Measurements from ENCODE around the gene ANKS1B. TPM values are rescaled to one million over a fixed set of nuclear protein-coding genes. Genes with fewer than 3 reads are reported as not detected.

The ANKS1B gene
- total and polyA plus RNA-seq, 4 donors = 0.03 to 3.4 (median 0.53) TPM

- no peak for DNase-seq (ENCODE audit: low spot score)
- Histone ChIP-seq H3K9me3 (ENCODE audit: control insufficient read depth in 4 of 4, low read length in 3 of 4) (peaks cover 0 to 3% (median 0%) of the 10 kb centered on the region in 4 donors), H3K27me3 (ENCODE audit: control insufficient read depth in 4 of 4, insufficient read depth in 4 of 4, low read length in 3 of 4) (no peaks in the 10 kb centered on the region), H3K4me1 (ENCODE audit: control insufficient read depth in 4 of 4, insufficient read depth in 4 of 4, low read length in 3 of 4) (no peaks in the 10 kb centered on the region), H3K4me3 (ENCODE audit: low read depth in 1 of 3, low read length in 3 of 3) (no peak overlapping the region), H3K36me3 (ENCODE audit: control insufficient read depth in 4 of 4, insufficient read depth in 3 of 4, low read depth in 1 of 4, low read length in 3 of 4) (no peaks in the 10 kb centered on the region), H3K27ac (ENCODE audit: low read depth in 1 of 2, low read length in 2 of 2) (no peak overlapping the region), H3K9ac (ENCODE audit: low read depth in 1 of 2, low read length in 2 of 2) (no peak overlapping the region)
- TF ChIP-seq MAX (IDR thresholded peaks at IDR 0.05) (no peak), ZBTB33 (IDR thresholded peaks at IDR 0.05) (no peak), JUND (IDR thresholded peaks at IDR 0.05) (no peak), RXRA (IDR thresholded peaks at IDR 0.05) (no peak), HNF4G (IDR thresholded peaks at IDR 0.05) (no peak), TAF1 (conservative IDR thresholded peaks at IDR 0.05) (no peak), YY1 (IDR thresholded peaks at IDR 0.05) (no peak), FOXA1 (IDR thresholded peaks at IDR 0.05) (no peak), REST (IDR thresholded peaks at IDR 0.05) (no peak)
- 71% methylated on average over 2 of the region's 2 CpGs for WGBS
Measured at GRCh38 chr12:98985156-98985555, 999.6 kb downstream of the ANKS1B start.

GRCh38 chr12:98983647-98984046 is 1001.1 kb downstream of the ANKS1B start:
- H3K36me3 ChIP-seq (ENCODE audit: control insufficient read depth in 4 of 4, insufficient read depth in 3 of 4, low read depth in 1 of 4, low read length in 3 of 4) = no peaks in the 10 kb centered on the region
- no peaks in the 10 kb centered on the region for H3K4me1 ChIP-seq (ENCODE audit: control insufficient read depth in 4 of 4, insufficient read depth in 4 of 4, low read length in 3 of 4)
- H3K9me3 ChIP-seq (ENCODE audit: control insufficient read depth in 4 of 4, low read length in 3 of 4) = peaks cover 0 to 3% (median 0%) of the 10 kb centered on the region in 4 donors
- WGBS = 91% methylated on average over 1 of the region's 1 CpG
- DNase-seq (ENCODE audit: low spot score) = no peak
- no peaks in the 10 kb centered on the region for H3K27me3 ChIP-seq (ENCODE audit: control insufficient read depth in 4 of 4, insufficient read depth in 4 of 4, low read length in 3 of 4)
- no peak overlapping the region for H3K9ac ChIP-seq (ENCODE audit: low read depth in 1 of 2, low read length in 2 of 2)
- no peak overlapping the region for H3K27ac ChIP-seq (ENCODE audit: low read depth in 1 of 2, low read length in 2 of 2)
- no peak overlapping the region for H3K4me3 ChIP-seq (ENCODE audit: low read depth in 1 of 3, low read length in 3 of 3)
- TF ChIP-seq FOXA2 (IDR thresholded peaks at IDR 0.05) = no peak
- TF ChIP-seq JUND (IDR thresholded peaks at IDR 0.05) = no peak
- no peak for TF ChIP-seq HNF4G (IDR thresholded peaks at IDR 0.05)
- no peak for TF ChIP-seq GABPA (IDR thresholded peaks at IDR 0.05 in 1 of 2, conservative IDR thresholded peaks at IDR 0.05 in 1 of 2)
- no peak for TF ChIP-seq RAD21 (IDR thresholded peaks at IDR 0.05)
- no peak for TF ChIP-seq RXRA (IDR thresholded peaks at IDR 0.05)
- TF ChIP-seq FOXA1 (IDR thresholded peaks at IDR 0.05) = no peak
- TF ChIP-seq YY1 (IDR thresholded peaks at IDR 0.05) = no peak
- no peak for TF ChIP-seq CTCF (IDR thresholded peaks at IDR 0.05; ENCODE audit: low read depth, low read length, missing input control)
- TF ChIP-seq MAX (IDR thresholded peaks at IDR 0.05) = no peak
